Uterus (tissue), 2 donors: Measurements from ENCODE around the gene N4BP2.
"Not testable (repeated sequence)": the region's sequence is repeated elsewhere in the genome, so short reads cannot be mapped to it uniquely, and the experiment has no call there.

ENCODE experiments used
- POLR2A ChIP-seq, 2 donors: fragments of 450-650 bp; IDR thresholded peaks; one replicate each; pipeline ENCODE4 v1.6.1; 2016; ENCODE audit warnings: antibody characterized with exemption in 2 of 2, mild to moderate bottlenecking in 1 of 2, moderate library complexity in 1 of 2
- TF ChIP-seq, protein P1 (sequence below), 4 experiments: fragments of 200-600 bp in 2 of 4; fragments of 450-650 bp in 2 of 4; sonication (generic) in 2 of 4; IDR thresholded peaks; one replicate each; pipeline ENCODE4 v1.5.1; 2016 to 2019; ENCODE audit warnings: antibody characterized with exemption in 4 of 4, mild to moderate bottlenecking in 2 of 4, moderate library complexity in 1 of 4

DNA sequence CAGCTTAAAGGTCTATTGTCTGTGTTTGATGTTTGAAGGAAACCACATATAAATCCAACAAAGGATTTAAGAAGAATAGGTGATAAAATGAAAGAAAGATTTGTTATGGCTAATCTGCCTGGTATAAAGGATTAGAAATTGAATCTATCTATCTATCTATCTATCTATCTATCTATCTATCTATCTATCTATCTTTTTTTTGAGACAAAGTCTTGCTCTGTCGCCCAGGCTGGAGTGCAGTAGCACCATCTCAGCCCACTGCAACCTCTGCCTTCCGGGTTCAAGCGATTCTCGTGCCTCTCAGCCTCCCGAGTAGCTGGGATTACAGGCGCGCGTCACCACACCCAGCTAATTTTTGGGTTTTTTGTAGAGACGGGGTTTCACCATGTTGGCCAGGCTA is 79.6 kb downstream of the N4BP2 start:
- TF ChIP-seq, protein P1, sequence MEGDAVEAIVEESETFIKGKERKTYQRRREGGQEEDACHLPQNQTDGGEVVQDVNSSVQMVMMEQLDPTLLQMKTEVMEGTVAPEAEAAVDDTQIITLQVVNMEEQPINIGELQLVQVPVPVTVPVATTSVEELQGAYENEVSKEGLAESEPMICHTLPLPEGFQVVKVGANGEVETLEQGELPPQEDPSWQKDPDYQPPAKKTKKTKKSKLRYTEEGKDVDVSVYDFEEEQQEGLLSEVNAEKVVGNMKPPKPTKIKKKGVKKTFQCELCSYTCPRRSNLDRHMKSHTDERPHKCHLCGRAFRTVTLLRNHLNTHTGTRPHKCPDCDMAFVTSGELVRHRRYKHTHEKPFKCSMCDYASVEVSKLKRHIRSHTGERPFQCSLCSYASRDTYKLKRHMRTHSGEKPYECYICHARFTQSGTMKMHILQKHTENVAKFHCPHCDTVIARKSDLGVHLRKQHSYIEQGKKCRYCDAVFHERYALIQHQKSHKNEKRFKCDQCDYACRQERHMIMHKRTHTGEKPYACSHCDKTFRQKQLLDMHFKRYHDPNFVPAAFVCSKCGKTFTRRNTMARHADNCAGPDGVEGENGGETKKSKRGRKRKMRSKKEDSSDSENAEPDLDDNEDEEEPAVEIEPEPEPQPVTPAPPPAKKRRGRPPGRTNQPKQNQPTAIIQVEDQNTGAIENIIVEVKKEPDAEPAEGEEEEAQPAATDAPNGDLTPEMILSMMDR (IDR thresholded peaks at IDR 0.05), result not testable (repeated sequence)
- not testable (repeated sequence) for TF ChIP-seq POLR2A (IDR thresholded peaks at IDR 0.05)
